CD4-positive, alpha-beta T cell treated with Interleukin-17A for 4 hours (primary cell): ENCODE results near the gene NPAS3.

ENCODE experiments used
- DNase-seq: peaks from one replicate; pipeline ENCODE4 v3.0.0-alpha.2; 2020; ENCODE audit warnings: mixed read lengths

Gene NPAS3

DNA sequence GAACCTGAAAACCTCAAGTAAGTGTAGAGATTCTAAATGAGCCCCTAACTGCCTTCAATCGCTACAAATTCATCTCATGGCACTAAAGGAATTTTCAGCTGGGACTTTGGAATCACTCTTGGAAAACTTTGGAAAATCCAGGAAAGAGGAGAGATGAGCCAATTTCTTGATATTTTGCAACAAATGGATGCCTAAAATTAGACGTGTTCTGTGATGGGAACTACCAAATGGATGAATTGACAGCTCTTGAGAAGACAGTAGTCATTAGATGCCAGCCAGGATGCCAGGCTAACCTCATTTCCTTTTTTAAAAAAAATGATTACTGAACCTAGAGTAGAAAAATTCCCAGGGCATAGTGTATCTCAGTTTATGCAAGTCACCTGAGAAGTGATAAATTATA, 78.3 kb downstream of the NPAS3 start:
- no peak for DNase-seq

DNA sequence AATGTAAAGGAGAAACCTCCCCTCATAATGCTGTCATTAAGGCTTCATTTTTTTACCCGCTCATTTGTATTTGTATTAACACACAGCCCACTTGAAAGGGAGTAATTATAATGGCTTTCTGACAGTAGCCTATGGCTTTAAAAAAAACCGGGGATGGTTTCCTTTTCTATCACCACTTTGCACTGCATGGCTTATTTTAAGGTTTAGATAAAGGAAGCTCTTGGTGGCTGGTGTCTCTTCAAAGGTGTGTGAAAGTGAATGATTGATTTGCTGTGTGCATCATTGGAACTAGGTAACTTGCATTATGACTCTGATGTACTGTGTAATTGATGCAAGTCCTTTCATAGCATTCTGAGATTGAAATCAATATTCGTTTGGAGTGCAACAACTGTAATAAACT, 80.7 kb downstream of the NPAS3 start:
- DNase-seq, result no peak

DNA sequence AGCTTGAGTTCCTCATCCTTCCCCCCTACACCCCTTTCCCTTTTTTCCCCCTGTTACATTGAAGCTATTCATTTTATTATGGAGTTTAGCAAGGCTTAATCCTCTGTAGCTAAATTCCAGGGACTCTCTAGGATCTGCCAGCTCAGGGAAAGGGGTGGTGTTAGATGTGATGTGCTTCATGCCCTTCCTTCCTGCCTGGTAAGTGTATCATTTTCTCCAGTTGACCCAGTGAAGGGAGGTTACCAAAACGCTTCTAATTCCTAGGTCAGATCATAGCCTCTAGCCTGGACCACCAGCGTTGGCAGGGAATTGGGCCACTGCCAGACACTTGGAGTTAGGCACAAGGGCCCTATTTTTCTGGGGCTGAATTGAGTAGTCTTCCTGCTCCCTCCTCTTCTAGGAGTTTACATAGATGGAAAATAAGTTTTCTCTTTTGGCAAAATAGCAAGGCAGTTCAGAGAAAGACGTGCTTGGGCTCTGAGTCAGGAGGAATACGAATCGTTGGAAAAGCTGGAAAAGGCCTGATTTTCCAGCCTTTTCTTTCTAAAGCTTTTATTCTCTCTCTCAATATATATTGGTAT, 88.3 kb downstream of the NPAS3 start:
- DNase-seq, result no peak

DNA sequence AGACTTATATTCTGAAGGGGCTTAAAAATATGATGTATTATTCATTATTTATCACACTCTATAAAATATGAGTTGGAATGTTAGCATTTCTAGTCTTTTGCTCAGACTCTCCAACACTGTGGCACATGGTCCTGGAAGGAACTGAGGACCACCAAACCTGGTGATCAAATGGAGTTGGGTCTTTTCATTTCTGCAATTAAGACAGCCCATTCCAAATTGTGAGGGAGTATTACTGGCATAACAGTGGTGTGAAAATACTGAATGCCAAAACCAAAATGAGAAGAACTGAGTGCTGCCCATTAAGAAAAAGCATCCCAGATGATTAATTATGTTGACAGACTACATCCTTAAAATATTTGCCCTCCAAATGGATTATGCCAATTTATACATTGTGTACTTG, 90.8 kb downstream of the NPAS3 start:
- DNase-seq, result no peak

- DNase-seq, result no peak
Measured at GRCh38 chr14:33030386-33030785, 91.7 kb downstream of the NPAS3 start.

DNA sequence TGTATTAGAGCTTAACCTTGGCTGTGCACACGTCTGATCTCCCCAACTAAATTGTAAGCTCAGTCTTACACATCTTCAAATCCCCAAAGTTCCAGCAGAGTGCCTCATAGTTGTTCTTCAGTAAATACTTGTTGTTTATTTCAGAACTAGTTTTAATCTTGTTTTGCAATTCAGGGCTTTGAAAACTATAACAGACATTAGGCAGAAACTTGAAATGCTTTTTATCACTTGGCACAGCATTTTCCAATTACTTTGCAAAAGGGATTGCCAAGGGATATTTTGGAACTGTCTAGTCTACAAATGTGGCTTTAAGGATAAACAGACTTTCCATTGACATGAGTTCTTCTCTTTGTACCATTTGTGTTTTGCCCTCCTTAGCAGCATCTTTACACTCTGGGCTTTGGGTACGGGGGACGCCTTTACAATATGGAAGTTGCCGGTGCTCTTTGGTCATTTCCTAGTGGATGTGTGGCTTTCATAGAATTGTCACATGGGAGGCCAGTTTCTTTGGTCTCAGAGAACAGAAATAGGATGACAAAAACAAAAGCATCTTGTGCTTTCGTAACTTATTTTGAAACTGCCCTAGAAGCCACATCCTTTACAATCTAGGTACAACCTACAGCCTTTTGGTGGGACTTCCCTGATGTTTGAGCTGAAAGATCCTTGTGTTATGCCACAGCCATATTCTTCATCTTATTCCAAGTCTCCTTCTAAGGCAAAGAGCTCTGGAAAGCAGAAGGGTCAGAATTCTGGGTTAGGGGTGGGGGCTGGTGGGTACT, 96.9 kb downstream of the NPAS3 start:
- DNase-seq, result no peak

DNA sequence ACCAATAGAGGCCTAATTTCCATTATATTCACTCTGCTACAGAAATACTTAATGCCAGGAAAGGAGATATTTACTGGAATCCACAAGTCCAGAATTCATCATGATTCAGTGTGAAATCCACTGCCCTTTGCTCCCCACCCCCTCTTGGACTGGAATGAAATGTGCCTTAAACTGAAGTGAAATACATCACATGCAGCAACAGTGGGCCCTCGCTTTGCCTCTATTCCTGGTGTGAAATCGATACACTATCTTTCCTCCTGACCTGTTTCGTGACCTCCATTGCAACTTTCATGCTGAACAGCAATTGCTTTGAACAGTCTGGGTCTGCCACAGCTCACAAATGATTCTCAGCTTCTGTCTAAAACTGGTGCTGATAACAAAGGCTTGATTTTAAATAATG, 100.6 kb downstream of the NPAS3 start:
- DNase-seq, result no peak

GRCh38 chr14:33040372-33041140, 101.9 kb downstream of the NPAS3 start:
- no peak for DNase-seq

DNA sequence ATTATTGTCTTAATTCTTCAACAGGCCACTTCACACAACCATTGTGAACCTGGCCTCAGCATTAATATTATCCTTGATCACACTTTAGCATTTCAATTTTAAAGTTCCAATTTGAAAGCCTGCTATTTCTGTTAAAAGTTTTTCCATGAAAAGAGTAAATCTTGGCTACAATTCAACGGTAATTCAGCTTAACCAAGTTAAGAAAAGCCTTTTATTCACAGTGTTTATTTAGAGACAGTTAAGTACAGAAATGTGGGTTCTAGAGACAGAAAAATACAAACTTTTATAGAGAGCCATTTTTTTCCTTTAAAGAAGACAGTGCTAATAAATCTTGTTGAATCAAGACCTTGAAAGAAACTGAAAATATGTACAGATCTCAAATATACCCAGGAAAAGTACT, 103.9 kb downstream of the NPAS3 start:
- DNase-seq, result no peak

DNA sequence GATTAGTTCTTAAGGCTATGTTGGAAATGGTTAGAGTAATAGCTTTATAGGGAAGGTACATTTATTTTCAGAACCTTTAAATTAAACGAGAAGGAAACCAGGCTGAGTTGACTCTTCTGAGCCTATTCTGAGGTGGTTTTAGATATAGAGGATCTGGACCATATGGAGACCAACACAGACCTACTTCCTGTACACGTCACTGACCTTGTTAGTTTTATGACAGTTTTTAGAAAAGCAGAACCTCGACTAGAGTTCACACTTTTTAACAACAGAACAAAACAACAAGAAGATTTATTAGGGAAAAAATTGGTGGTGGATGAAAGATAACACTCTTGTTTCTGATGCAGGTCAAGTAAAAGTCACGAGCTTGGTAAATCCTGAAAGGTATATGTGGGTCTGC, 107.1 kb downstream of the NPAS3 start:
- DNase-seq, result no peak

GRCh38 chr14:33052943-33053342, 114.3 kb downstream of the NPAS3 start:
- no peak for DNase-seq

GRCh38 chr14:33056213-33056612, 117.5 kb downstream of the NPAS3 start:
- no peak for DNase-seq

DNA sequence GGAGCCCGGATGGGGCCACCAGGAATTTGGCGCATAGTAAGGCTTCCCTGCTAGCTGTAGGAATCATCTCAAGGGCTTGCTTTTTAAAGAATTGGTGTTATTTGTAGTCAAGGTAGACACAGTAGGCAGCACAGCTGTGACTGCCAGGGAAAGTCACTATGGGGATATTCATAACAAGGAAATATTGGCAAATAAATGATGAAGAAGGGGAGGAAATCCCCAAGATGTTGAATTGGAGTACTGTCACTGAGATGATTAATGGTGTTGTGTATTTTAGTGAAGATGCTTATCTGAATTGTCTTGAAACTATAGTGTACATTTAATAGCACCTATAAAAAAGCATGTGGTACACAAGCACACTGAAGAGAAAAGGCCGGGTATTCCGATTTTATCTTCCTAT, 118.9 kb downstream of the NPAS3 start:
- no peak for DNase-seq

- no peak for DNase-seq
Measured at GRCh38 chr14:33061667-33062325, 123.1 kb downstream of the NPAS3 start.

DNA sequence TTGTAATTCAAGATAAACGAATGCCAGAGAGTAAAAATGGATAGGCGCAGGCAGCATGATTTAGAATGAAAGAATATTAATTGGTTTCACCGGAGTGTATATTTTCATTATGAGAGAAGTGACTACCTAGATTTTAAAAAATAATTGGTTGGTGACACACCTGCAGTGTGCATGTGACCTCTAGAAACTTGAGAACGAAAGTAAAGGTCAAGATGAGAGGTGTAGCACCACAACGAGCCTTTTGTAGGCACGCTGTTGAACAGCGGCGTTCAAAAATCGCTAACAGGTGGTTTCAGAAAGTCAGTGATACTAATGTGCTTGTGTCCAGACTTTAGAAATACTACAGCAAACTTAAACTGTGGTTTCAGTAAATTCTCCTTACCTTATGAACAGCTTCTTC, 123.8 kb downstream of the NPAS3 start:
- no peak for DNase-seq

DNA sequence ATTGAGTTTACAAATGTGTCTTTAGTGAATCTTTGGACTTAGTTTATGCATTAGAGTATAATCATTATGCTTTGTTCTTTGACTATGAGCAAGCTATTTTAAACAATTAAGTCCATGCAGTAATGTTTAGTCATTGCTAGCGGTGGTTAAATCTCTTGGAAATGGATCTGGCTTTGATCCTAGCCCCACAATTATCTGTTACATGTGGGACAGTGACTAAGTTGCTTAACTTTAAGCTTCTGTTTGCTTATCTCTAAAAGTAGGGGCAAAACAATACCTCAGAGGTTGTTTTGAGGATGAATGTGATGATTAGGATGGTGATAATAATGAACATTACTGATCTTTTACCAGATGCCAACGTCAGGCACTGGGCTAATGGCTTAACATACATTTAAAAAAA, 124.2 kb downstream of the NPAS3 start:
- no peak for DNase-seq

- DNase-seq, result no peak
Measured at GRCh38 chr14:33063521-33063920, 124.8 kb downstream of the NPAS3 start.

DNA sequence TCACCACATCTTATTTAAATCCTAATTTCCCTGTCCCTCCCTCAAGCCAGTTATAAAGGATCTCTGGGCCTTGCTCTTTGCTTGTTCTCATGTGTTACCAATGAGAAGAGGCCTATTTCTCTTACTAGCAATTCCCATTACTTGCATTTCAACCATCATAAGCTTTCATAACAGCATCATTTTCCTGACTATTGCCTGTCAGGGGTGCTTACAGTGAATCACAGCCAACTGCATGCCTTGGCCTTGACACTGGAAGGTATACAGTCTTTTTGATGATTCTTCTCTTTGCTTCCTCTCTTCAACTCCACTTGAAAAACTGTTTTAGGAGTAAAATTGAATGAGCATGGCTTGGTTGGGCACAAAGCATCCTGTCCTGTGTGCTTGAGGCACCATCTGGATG, 127.0 kb downstream of the NPAS3 start:
- no peak for DNase-seq

- no peak for DNase-seq
Measured at GRCh38 chr14:33068040-33068439, 129.4 kb downstream of the NPAS3 start.

GRCh38 chr14:33068626-33069025, 129.9 kb downstream of the NPAS3 start:
- no peak for DNase-seq

DNA sequence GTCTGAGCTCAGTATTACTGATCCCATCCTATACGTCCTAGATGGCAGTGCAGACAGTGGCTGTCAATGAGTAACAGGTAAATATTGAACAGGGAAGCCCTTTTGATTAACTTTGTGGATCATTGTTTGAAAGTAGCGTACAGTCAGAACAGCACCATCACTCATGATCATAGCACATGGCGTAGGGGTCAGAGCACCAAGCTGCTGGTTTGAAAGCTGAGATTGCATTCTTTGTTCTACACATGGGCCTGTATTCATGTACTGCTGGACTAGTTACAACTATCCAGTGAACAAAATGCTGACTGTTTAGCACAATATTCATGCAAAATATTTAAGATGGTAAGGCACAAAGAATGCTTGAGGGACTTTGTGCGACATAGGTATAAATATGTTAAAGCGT, 131.8 kb downstream of the NPAS3 start:
- no peak for DNase-seq

- DNase-seq, result no peak
Measured at GRCh38 chr14:33073023-33073422, 134.3 kb downstream of the NPAS3 start.

DNA sequence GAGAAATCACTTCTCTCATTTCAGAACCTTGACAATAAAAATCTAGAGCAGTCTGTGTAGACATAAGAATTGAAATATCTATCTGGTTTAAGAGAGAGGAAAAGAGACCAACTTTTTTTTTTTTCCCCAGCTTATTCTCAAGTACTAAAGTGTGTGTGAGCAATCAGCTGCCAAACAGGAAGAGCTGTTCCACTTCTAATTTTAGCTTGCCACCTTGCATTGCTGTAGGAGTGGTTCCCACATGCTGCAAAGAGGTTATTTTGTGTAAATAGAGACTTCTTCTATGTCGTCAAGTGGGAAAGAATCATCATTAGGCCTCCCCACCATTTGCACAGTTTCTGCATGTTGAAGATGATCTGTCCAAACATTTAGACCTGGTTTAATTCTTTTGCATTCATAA, 142.6 kb downstream of the NPAS3 start:
- no peak for DNase-seq

- no peak for DNase-seq
Measured at GRCh38 chr14:33085799-33086198, 147.1 kb downstream of the NPAS3 start.
